Cardiac fibroblast (primary cell): ENCODE data around the gene TSPAN17.

ENCODE experiments used
- DNase-seq, 2 donors: peaks; one replicate each; pipeline versions ENCODE4 v3.0.0 to v3.0.0-alpha.2; 2010; ENCODE audit warnings: low read depth in 2 of 2
- H3K4me3 ChIP-seq, 2 donors: replicated peaks in 1 of 2; 1 replicate in 1 of 2; 2 replicates in 1 of 2; pipeline ENCODE4 v1.5.1; 2011; ENCODE audit warnings: low read depth in 2 of 2, low read length in 2 of 2, mild to moderate bottlenecking in 2 of 2, moderate library complexity in 1 of 2
- TF ChIP-seq, protein P1 (sequence below): IDR thresholded peaks from one replicate; pipeline ENCODE4 v1.5.1; 2011; ENCODE audit warnings: low read depth, mild to moderate bottlenecking, low read length, inconsistent platforms

The TSPAN17 gene

DNA sequence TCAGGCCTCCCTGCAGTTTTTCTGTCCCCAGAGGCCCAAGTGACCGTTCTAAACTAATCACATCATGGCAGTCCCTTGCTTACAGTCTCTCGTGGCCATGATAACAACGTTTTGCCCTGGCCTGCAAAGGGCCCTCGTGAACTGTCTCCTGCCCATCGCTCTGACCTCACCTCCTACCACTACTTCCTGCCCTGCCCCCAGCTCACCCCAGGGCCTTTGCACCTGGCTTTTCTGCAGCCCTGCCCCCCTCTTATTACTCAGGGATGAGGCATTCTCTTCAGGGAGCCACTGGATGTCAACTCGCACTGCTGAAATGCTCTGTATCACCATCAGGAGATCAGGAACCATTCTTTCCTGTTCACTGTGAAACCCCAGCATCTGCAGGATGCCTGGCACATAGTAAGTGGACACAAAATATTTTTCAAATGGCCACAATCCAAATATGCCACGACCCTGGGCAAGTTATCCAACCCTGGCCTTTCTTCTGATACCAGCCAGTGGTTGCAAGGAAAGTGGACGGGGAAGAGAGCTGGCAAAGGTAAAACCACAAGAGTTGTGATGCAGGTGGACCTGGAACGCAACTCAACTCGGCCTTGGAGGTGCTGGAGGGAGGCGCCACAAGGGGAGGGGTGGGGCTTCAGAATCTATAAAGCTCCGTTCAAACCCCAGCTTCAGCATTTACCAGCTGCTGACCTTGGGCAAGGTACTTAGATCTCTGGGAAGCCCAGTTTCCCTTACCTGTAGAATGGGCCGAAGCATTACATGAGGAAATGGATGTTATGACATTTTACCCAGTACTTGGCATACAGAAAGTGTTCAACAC lies 18.7 kb upstream of the TSPAN17 start:
- DNase-seq: no peak
- H3K4me3 ChIP-seq: no peak overlapping the region
- TF ChIP-seq, protein P1, sequence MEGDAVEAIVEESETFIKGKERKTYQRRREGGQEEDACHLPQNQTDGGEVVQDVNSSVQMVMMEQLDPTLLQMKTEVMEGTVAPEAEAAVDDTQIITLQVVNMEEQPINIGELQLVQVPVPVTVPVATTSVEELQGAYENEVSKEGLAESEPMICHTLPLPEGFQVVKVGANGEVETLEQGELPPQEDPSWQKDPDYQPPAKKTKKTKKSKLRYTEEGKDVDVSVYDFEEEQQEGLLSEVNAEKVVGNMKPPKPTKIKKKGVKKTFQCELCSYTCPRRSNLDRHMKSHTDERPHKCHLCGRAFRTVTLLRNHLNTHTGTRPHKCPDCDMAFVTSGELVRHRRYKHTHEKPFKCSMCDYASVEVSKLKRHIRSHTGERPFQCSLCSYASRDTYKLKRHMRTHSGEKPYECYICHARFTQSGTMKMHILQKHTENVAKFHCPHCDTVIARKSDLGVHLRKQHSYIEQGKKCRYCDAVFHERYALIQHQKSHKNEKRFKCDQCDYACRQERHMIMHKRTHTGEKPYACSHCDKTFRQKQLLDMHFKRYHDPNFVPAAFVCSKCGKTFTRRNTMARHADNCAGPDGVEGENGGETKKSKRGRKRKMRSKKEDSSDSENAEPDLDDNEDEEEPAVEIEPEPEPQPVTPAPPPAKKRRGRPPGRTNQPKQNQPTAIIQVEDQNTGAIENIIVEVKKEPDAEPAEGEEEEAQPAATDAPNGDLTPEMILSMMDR: no peak

DNA sequence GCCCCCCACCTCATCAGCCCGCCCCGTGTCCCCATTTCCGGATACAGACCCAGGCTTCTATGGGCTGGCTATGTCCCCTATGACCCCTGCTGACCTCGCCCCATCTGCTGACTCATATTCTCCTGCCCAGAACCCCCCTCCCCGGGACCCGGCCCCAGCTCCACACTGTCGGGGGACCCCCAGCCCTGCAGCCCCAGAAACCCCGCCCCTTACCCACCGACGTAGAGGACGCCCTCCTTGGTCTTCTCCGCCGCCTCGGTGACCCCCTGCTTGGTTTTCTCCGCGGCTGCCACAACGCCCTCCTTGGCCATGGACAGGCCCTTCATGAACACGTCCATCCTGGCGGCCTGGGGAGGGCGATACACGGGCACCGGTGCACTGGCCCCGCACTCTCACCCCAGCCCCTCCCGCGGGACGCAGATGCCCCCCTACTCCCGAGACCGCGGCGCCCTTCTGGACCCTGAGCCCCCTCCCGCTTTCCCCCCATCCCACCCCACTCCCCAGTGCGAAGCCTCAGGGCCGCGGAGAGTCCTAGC lies 17.9 kb upstream of the TSPAN17 start:
- TF ChIP-seq, protein P1: no peak
- no peak for DNase-seq
- H3K4me3 ChIP-seq: peak overlapping the region in 1 of 2 donors; percentile 39

DNA sequence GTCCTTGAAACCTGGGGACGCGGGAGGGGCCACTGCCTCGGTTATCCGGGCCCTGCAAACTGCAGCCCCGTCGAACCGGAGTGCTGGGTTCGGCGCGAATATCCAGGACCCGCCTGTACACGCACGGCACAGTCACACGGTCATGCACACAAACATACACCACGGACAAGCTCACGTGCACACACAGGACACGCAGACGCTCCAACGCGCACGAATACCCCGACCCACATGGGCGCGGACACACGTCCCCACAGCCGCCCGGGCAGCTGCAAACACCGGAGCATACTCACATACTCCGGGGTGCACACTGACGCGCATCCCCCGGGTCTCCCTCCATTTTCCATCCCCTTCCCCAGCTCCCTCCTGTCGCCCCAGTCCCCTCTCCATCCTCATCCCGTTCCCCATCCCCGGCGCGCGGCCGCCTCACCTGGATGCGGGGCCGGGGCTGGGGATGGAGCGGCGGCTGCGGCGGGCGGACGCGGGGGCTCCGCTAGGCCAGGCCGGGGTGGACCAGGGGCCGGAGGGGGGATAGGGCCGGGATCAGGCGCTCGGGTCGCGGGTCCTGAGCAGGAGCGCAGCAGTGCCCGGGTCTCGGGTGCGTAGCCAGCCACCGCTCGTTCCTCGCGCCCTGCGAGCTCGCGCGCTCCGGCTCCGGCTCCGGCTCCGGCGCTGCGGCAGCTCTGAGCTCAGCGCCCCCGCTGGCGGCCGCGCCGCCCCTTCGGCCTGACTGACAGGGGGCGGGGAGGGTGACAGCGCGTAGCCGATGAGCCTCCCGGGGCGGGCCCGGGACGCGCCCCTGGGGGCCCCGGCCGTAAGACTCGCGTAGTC lies 17.2 kb upstream of the TSPAN17 start, which contains the start of the genes EIF4E1B and SNCB:
EIF4E1B (plus strand) TSS at position 823 of the 828 bp plus-strand sequence. CDS start 12,113 bp downstream, outside the sequence.
SNCB (minus strand) TSS at position 682 of the 828 bp plus-strand sequence. CDS start 880 bp downstream, outside the sequence.
- DNase-seq: peak in 1 of 2 donors; percentile 43

DNA sequence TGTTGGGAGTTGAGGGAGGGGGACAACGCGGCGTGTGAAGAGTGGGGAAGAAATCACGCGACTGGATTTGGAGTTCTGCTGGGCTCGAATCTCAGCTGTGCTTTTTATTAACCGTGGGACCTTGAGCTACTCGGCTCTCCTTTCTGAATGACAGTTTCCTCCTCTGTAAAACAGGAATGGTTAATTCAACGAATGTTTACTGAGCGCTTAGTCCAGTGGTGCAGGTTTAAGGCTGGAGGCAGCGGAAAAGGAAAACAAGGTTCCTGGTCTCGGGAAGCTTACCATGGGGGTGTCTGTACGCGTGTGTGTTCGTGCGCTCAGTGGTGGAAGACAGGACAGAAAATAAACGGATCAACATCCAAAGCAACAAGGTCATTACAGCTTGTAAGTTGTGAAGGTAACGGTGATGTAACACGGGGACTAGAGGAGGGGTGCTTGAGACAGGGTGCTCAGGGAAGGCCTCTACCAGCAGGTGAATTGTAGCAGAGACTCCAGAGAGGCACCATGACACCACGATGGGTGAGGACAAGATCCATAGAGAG lies 16.5 kb upstream of the TSPAN17 start:
- no peak for DNase-seq
- H3K4me3 ChIP-seq: peak overlapping the region; percentile 34 to 39
- TF ChIP-seq, protein P1: no peak

More for the DNA sequence above, 17.2 kb upstream of the TSPAN17 start, which contains the start of the genes EIF4E1B and SNCB:
- H3K4me3 ChIP-seq: peak within 1 kb of the TSS; percentile 34 to 39
- TF ChIP-seq, protein P1: no peak

DNA sequence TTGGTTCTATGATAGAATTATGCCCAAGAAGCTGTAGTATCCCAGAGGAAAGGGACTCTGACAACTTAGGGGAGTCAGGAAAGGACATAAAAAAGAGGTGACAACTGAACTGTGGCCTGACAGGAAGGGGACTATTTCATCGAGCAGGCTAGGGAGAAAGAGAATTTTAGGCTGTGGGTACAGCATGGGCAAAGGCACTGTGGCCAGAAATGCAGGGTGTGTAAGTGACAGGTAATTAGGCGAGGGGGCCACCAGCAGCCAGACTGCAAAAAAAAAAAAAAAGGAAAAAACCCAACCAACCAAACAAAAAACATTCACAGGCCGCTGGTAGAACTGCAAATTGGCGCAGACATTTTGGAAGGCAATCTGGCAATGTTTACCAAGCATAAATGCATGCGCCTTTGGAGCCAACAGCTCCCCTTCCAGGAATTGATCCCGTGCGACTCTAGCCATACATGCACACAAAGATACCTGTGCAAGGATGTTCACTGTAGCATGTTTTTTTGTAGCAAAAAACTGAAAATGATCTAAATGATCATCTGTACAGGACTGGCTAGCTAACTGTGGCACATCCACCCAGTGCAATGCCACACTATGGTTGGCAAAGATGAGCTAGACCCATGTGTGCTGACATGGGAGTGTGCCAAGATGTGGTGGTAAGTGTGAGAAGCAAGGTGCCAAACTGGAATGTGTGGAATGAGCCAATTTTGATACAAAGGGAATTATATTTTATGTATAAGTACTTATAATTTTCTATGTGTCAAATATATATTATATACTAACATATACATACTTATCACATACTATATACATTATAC lies 15.7 kb upstream of the TSPAN17 start:
- H3K4me3 ChIP-seq: no peak overlapping the region
- TF ChIP-seq, protein P1: no peak
- DNase-seq: no peak
